ENCODE data around the gene NTSR2. TPM values are rescaled to one million over a fixed set of nuclear protein-coding genes. Genes with fewer than 3 reads are reported as not detected.

The NTSR2 gene
- not detected in 2 replicates for total RNA-seq

GRCh38 chr2:11669454-11670291 is at the start of gene NTSR2:
TSS of gene NTSR2 (minus strand) at chr2:11670195. CDS start at chr2:11670129, 66 bp downstream.

Other genes starting within 250 kb of the NTSR2 start
- 13.7 and 14.5 TPM in 2 replicates for gene E2F6, start 204.0 kb downstream of the NTSR2 start, total RNA-seq
- gene GREB1, start 136.2 kb downstream of the NTSR2 start, total RNA-seq, result 0.11 and 0.26 TPM in 2 replicates
- gene LPIN1, start 76.4 kb upstream of the NTSR2 start, total RNA-seq, result 10.9 and 15.0 TPM in 2 replicates